Activated CD4-positive, alpha-beta memory T cell treated with anti-CD3 and anti-CD28 coated beads for 36 hours (primary cell): ENCODE data around the gene CD99. TPM values are rescaled to one million over a fixed set of nuclear protein-coding genes. Genes with fewer than 3 reads are reported as not detected.

Experiments used
- total RNA-seq, 2 experiments: library from RNA; stranded (reverse); gene quantifications; one replicate each; pipeline ENCODE4 v1.2.3, GENCODE V29; 2021

Gene CD99
- total RNA-seq, 2 experiments from 2014 or later = 282 to 283 TPM

Other genes starting within 250 kb of the CD99 start
- gene DHRSX, start 190.3 kb upstream of the CD99 start, total RNA-seq = 10 to 100 TPM; 20.7 to 21.3 TPM
- gene ZBED1, start 190.3 kb upstream of the CD99 start, total RNA-seq = 10 to 100 TPM; 22.5 to 25.3 TPM
- not detected for gene XG, start 60.7 kb downstream of the CD99 start, total RNA-seq
- gene GYG2, start 137.6 kb downstream of the CD99 start, total RNA-seq = not detected
- gene ARSD, start 238.0 kb downstream of the CD99 start, total RNA-seq = 1 to 10 TPM; 1.0 to 1.5 TPM